Neural progenitor cell (in vitro differentiated cells): ENCODE data around the gene OR11H7.

Source experiments
- CTCF ChIP-seq: fragments of 200-600 bp; sonication (generic); IDR thresholded peaks from 2 replicates; pipeline ENCODE4 v1.5.1; 2017; ENCODE audit warnings: antibody characterized with exemption, mild to moderate bottlenecking
- EZH2 ChIP-seq: fragments of 200-600 bp; sonication (generic); IDR thresholded peaks from 2 replicates; pipeline ENCODE4 v1.6.1; 2017; ENCODE audit warnings: antibody characterized with exemption, mild to moderate bottlenecking, moderate library complexity
- EZH2phosphoT487 ChIP-seq: fragments of 200-600 bp; sonication (generic); IDR thresholded peaks from 2 replicates; pipeline ENCODE4 v1.6.1; 2017; ENCODE audit warnings: antibody characterized with exemption

DNA sequence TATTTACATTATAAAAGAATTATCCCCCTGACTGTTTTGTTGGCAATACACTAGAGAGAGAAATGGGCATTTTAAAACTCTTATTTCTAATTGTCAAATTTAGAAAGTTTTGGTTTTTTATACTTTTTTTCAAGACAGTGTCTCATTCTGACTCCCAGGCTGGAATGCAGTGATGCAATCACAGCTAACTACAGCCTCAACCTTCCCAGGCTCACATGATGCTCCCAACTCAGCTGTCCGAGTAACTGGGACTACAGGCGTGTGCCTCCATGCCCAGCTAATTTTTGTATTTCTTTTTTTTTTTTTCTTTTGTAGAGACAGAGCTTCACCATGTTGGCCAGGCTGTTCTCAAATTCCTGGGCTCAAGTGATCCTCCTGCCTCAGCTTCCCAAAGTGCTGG is 13.6 kb upstream of the OR11H7 start:
- TF ChIP-seq EZH2 (no peak), CTCF (no peak), EZH2phosphoT487 (no peak)
